Tracheal epithelial cell (primary cell): ENCODE results near the gene GSG1. TPM values are rescaled to one million over a fixed set of nuclear protein-coding genes. Genes with fewer than 3 reads are reported as not detected.

Source experiments
- total RNA-seq: library from RNA; depleted of rRNA; stranded (reverse); fragments of >200 nt; gene quantifications from 2 replicates; pipeline ENCODE4 v1.2.1, GENCODE V29; 2014

Gene GSG1
- total RNA-seq: 0.24 TPM in 1 of 2 replicates, not detected in the other

GRCh38 chr12:13103391-13104033, at the start of gene GSG1:
GSG1 (minus strand) TSS chr12:13103667; CDS start chr12:13103512, 155 bp downstream.

GRCh38 chr12:13044002-13044905, 59.2 kb downstream of the GSG1 start, which contains the start of gene FAM234B:
FAM234B (plus strand) TSS chr12:13044381; CDS start chr12:13044404, 23 bp downstream.

Other genes with a start within 250 kb of the GSG1 start
- 6.6 and 83.6 TPM in 2 replicates for gene GPRC5A, start 212.1 kb downstream of the GSG1 start, total RNA-seq
- not detected in 2 replicates for gene GPRC5D, start 151.5 kb downstream of the GSG1 start, total RNA-seq
- 5.3 and 6.6 TPM in 2 replicates for gene HEBP1, start 103.4 kb downstream of the GSG1 start, total RNA-seq
- 5.1 and 5.8 TPM in 2 replicates for gene FAM234B, start 59.3 kb downstream of the GSG1 start, total RNA-seq
- gene EMP1, start 93.1 kb upstream of the GSG1 start, total RNA-seq: 13.4 and 30.6 TPM in 2 replicates